ENCODE results near the gene PKIB. TPM values are rescaled to one million over a fixed set of nuclear protein-coding genes. Genes with fewer than 3 reads are reported as not detected.
A peak's percentile ranks its signal among the peaks of the same experiment; 100 is the strongest.

The PKIB gene
- total RNA-seq, 1 experiment from 2014 or later: 5.2 TPM

- DNase-seq (ENCODE audit: low spot score): no peak
These were observed 99.8 kb downstream of the PKIB start for GRCh38 chr6:122709922-122710512.

- DNase-seq (ENCODE audit: low spot score): no peak
These were observed 100.9 kb downstream of the PKIB start for GRCh38 chr6:122710908-122711635.

- DNase-seq (ENCODE audit: low spot score): no peak
These were observed 101.9 kb downstream of the PKIB start for GRCh38 chr6:122712093-122712447.

- DNase-seq (ENCODE audit: low spot score): peak; percentile 3
These were observed 102.4 kb downstream of the PKIB start for GRCh38 chr6:122712448-122713137.

GRCh38 chr6:122713138-122713537 is 102.9 kb downstream of the PKIB start:
- peak; percentile 7 for DNase-seq (ENCODE audit: low spot score)

- no peak for DNase-seq (ENCODE audit: low spot score)
These were observed 103.9 kb downstream of the PKIB start for GRCh38 chr6:122714059-122714458.

GRCh38 chr6:122715725-122716124 is 105.5 kb downstream of the PKIB start:
- DNase-seq (ENCODE audit: low spot score): no peak

- DNase-seq (ENCODE audit: low spot score): no peak
These were observed 107.1 kb downstream of the PKIB start for GRCh38 chr6:122717350-122717749.

- no peak for DNase-seq (ENCODE audit: low spot score)
These were observed 108.4 kb downstream of the PKIB start for GRCh38 chr6:122718616-122719015.

GRCh38 chr6:122719176-122719575 is 109.0 kb downstream of the PKIB start:
- no peak for DNase-seq (ENCODE audit: low spot score)

- DNase-seq (ENCODE audit: low spot score): no peak
These were observed 112.5 kb downstream of the PKIB start for GRCh38 chr6:122722746-122723145.

GRCh38 chr6:122726649-122727048 is 116.4 kb downstream of the PKIB start:
- no peak for DNase-seq (ENCODE audit: low spot score)

GRCh38 chr6:122727244-122727643 is 117.0 kb downstream of the PKIB start:
- DNase-seq (ENCODE audit: low spot score): no peak

- DNase-seq (ENCODE audit: low spot score): no peak
These were observed 120.1 kb downstream of the PKIB start for GRCh38 chr6:122730334-122730733.

- DNase-seq (ENCODE audit: low spot score): peak; percentile 26
These were observed 120.7 kb downstream of the PKIB start for GRCh38 chr6:122730775-122731386.

GRCh38 chr6:122733259-122733658 is 123.1 kb downstream of the PKIB start:
- DNase-seq (ENCODE audit: low spot score): no peak

- DNase-seq (ENCODE audit: low spot score): no peak
These were observed 124.6 kb downstream of the PKIB start for GRCh38 chr6:122734529-122735395.

- DNase-seq (ENCODE audit: low spot score): no peak
These were observed 125.4 kb downstream of the PKIB start for GRCh38 chr6:122735582-122735981.

- DNase-seq (ENCODE audit: low spot score): no peak
These were observed 126.0 kb downstream of the PKIB start for GRCh38 chr6:122736163-122736562.

- DNase-seq (ENCODE audit: low spot score): no peak
These were observed 126.4 kb downstream of the PKIB start for GRCh38 chr6:122736616-122737015.

GRCh38 chr6:122740091-122740490 is 129.9 kb downstream of the PKIB start:
- no peak for DNase-seq (ENCODE audit: low spot score)

- no peak for DNase-seq (ENCODE audit: low spot score)
These were observed 130.7 kb downstream of the PKIB start for GRCh38 chr6:122740936-122741335.

Measured in H4 (cell line).